EL (cell line): ENCODE data around the gene RSF1.

ENCODE experiments used
- DNase-seq: peaks from one replicate; pipeline ENCODE4 v3.0.0-alpha.2; 2016

The RSF1 gene

DNA sequence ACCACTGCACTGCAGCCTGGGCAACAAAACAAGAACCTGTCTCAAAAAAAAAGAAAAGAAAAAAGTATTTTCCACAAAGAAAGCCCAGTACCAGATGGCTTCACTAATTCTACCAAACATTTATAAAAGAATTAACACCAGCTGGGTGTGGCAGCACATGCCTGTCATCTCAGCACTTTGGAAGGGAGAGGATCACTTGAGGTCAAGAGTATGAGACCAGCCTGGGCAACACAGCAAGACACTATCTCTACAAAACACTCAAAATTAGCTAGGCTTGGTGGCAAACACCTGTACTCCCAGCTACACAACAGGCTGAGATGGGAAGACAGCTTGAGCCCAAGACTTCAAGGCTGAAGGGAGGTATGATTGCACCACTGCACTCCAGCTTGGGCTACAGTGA lies 20.1 kb downstream of the RSF1 start:
- DNase-seq = no peak

DNA sequence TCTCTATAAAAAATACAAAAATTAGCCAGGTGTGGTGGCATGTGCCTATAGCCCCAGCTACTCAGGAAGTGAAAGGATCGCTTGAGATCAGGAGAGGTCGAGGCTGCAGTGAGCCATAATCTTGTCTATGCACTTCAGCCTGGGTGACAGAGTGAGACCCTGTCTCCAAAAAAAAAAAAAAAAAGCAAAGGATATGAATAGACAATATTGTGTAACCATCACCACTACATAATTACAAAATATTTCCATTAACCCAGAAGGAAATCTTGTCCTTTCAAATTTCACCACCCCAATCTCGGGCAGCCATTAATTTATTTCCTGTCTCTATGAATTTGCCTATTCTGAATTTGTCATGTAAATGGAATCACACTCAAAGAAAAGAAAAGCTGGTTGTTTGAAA lies 21.2 kb downstream of the RSF1 start:
- no peak for DNase-seq

DNA sequence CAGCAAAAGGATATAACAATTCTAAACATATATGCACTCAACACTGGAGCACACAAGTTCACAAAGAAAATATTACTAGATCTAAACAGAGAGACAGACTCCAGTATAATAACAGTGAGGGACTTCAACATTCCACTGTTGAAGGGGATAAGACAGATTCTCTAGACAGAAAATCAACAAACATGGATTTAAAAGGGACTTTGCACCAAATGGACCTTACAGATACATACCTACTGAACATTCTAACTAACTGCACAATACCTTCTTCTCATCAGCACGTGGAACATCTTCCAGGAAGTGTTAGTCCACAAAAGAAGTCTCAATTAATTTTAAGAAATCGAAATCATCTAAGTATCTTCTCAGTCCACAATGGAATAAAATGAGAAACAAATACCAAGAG lies 26.6 kb downstream of the RSF1 start:
- no peak for DNase-seq

DNA sequence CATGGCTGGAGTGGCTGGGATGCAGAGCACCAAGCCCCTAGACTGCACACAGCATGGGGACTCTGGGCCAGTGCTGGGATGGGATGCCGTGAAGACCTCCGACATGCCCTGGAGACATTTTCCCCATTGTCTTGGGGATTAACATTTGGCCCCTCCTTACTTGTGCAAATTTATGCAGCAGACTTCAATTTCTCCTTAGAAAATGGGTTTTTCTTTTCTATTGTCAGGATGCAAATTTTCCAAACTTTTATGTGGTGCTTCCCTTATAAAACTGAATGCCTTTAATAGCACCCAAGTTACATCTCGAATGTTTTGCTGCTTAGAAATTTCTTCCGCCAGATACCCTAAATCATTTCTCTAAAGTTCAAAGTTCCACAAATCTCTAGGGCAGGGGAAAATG lies 29.2 kb downstream of the RSF1 start:
- DNase-seq = no peak

DNA sequence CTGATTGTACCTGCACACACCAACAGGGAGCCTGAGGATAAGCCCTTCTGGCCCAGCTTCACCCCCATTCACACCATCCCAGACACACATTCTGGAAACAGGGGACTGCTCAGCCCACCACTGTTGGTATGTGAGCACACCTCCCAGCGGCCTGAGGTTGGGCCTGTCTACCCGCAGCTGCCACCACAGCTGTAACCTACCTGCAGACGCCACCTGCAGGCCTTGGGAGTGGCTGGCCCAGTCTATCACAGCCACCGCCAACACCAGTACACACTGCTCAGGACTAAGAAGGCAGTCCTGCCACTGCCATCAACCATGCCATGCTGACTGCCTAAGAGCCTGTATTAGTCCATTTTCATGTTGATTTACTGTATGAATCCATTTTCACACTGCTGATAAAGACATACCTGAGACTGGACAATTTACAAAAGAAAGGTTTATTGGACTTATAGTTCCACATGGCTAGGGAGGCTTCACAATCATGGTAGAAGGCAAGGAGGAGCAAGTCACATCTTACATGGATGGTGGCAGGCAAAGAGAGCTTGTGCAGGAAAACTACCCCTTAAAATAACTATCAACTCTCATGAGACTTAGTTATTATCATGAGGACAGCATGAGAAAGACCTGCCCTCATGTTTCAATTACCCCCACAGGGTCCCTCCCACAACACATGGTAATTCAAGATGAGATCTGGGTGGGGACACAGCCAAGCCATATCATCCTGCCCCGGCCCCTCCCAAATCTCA lies 30.6 kb downstream of the RSF1 start:
- DNase-seq = no peak

DNA sequence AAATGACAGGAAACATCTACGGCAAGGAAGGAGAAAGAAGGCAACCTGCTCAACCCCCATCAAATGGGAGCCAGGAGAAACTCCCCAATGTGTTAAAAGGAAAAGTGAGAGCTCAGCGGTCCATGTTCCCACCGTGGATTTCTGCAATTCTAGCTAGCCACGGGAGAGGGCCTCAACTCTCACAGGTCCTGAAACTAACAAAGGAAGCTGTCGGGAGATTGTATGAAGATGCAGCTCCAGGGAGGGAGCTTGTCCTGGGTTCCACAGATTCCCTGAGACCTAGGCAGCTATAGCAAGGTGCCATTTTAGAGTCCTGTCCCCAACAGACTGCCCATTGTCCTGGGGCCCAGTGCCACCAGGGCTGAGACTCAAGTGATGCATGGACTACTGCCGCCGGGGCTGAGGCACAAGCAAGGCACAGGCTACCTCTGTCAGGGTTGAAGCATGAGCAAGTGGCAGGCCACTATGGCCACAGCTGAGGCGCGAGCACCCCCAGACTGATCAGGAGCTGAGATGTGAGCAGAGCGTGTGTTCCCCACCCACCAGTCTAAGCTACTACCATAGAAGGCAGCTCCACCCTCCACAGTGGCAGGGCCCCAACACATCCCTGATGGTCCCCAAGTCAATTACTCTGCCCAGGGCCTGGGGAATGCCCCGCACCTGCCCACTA lies 31.3 kb downstream of the RSF1 start:
- no peak for DNase-seq

DNA sequence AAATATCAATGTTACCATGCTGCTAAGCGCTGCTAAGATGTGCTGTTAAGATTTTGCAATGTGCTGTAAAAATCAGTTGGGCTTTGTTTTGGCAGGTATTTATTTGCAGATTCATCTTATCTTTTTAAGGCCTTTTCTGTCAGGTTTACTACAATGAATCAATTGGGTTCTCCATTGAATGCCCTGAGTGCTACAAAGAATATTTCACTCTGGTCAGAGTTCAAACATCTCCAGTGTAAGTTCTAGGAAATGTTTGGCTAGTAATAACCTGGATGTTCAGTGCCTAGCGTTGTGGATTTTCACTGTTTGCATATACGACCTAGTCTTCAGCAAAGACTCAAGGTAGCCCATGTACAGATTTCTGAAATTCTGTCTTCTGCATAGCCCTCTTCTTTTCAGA lies 36.0 kb downstream of the RSF1 start:
- DNase-seq = no peak

DNA sequence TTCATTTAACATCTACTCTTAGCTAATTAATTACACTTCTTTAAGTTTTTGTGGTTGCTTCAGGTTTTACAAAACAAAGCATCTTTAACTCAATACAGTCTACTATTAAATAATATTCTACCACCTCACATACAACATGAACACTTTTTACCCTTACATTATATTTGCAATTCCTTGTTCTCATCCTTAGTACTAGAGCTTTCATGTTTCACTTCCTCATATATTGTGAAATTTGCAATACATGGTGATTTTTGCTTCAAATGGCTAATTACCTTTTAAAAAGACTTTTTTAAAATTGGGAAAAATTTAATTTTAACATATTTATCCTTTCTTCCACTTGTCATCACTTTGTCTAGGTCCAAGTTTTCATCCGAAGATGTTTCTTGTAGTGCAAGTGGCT lies 37.5 kb downstream of the RSF1 start:
- DNase-seq = no peak

DNA sequence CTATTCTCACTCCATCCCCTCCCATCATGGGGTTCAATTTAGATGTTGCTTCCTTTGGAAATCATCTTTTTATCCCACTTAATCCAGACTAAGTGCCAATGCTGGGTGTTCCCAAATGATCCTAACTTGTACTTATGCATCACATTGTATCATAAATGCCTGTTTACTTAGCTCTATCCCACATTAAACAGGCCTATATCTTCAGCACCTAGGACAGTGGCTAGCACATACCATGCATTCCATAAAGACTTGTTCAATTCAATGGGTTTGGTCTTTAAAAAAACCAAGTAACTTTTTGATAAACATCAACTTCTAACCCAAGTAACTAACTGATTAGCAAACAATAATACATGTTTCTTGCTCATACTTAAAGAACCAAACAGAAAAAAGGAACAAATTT lies 40.6 kb downstream of the RSF1 start:
- peak; percentile 50 for DNase-seq

DNA sequence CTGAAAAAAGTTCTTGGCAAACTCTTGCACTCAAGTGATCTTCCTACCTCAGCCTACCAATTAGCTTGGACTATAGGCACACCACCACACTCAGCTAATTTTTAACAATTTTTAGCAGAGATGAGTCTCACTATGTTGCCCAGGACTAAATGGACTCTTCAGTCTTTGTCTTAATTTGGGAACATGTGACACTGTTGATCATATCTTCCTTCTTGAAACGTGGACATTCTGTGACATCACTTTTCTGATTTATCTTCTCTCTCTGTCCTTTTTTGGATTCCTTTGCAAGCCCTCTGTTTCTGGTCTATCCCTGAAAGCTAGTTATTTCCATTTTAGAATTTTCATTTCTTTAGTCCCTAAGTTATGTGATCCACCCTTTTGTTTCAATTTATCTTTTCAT lies 42.0 kb downstream of the RSF1 start:
- no peak for DNase-seq

DNA sequence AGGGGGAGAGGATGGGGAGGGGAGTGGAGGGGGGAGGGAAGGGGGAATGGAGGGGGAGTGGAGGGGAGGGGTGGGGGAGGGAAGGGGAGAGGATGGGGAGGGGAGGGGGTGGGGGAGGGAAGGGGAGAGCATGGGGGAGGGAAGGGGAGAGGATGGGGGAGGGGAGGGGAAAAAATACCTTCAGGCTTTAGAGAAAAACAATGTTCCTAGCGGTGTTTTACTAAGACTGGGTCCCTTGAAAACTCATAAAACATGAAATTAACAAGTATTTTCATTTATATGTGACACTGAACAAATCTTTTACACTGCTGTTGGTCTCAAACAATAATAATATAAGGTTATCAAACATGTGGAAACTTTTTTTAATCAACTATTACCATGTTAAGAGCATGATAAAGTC lies 42.4 kb downstream of the RSF1 start:
- DNase-seq = no peak

GRCh38 chr11:77776455-77776854 lies 44.1 kb downstream of the RSF1 start:
- DNase-seq = peak; percentile 16

DNA sequence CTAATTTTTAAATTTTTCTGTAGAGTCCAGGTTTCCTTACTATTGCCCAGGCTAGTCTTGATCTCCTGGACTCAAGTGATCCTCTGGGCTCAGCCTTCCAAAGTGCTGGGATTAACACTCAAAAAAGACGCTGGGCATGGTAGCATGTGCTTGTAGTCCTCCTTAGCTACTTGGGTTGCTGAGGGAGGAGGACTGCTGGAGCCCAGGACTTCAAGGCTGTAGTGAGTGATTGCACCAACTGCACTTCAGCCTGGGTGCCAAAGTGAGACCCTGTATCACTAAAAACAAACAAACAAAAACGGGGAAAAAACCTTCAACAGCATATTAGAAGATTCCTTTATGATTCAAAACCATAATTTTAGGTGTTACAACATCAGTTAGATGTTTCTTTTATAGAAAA lies 44.6 kb downstream of the RSF1 start:
- no peak for DNase-seq

DNA sequence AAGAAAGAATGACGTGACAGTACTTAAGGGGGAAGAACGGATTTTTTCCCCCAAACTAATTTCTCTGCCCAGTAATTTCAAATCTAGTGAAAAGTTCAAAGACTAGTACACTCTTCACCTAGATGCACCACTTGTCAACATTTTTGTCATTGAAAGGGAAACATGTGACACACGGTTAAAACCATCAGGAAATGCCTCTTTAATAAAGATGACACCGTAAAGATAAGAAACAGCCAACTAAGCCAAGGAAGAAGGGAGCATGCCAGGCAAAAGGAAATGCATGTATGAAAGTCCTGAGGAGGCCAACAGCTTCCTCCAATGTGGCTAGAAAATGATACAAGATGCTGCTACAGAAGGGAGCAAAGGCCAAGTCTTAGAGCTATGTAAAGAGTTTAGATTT lies 49.4 kb downstream of the RSF1 start:
- DNase-seq = peak; percentile 8

DNA sequence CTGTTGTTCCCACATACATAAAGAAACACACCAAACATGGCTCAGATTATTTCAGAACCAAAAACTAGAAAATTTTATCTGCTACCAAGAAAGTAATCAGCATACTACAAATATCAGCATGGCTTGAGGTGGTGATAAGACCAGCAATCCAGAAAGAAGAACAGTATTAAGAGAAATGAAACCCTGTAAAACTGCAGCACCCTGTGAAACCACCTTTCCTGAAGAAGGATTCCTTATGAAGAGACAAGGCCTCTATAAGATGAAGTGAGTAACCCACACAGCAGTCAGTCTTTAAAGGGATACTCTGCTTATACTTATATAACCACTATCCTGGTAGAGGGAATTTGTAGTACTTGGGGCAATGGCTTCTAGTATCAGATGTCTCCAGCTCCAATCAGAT lies 49.9 kb downstream of the RSF1 start:
- DNase-seq = no peak

DNA sequence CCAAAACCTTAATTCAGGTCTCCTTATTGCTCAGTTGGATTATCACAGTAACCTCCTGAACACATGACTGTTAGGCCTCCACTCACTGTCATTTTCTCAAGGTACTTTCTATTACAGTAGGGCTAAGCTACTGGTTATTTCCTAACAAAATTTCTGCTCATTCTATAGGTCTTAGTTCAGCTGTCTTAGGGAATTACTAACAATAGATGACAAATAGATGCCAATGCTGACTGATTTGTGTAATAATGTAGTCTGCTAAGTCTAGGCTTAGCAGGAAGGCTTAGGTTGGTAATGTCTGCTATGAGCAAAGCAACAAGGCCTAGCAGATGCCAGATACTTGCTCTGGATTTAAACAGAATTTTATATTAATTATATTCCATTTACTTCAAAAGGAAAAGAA lies 58.1 kb downstream of the RSF1 start:
- DNase-seq = no peak

GRCh38 chr11:77761491-77761890 lies 59.0 kb downstream of the RSF1 start:
- DNase-seq = no peak

DNA sequence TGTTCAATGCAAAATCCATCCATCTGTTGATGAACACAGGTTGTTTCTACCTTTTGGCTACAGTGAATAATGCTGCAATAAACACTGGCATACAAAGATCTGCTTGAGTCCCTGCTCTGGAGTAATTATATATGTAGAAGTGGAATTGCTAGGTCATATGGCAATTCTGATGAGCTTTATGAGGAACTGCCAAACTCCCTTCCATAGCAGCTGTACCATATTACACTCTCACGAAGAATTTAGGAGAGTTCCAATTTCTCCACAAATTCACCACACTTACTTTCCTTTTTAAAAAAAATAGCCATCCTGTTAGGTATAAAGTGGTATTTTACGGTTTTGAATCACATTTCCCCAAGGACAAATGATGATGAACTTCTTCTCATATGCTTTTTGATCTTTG lies 62.2 kb downstream of the RSF1 start:
- no peak for DNase-seq

DNA sequence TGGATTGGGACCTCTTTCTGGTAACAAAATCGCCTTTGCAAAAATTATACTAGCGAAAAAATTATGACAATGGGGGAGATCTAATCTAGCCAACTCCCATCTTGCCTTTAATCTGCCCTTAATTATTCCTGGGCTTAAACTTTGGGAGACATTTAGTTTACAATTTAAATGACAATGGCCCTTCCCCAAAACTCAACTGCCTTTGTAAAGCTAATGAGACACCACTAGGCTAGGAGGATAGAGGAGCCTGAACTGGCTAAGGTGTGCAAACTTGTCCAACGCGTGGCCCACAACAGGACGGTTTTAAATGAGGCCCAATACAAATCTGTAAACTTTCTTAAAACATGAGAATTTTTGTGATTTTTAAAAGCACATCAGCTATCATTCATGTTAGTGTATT lies 67.3 kb downstream of the RSF1 start:
- no peak for DNase-seq

DNA sequence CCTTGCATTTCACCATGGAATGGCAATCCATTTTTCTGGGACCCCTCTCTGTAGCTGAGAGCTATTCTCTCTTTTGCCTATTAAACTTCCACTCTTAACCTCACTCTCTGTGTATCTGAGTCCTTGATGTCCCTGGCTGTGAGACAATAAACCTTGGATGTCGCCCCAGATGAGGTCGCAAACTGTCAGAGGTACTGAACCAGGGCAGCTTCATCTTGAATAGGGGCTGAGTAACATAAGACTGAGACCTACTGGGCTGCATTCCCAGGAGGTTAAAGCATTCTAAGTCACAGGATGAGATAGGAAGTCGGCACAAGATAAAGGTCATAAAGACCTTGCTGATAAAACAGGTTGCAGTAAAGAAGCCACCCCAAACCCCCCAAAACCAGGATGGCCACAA lies 68.0 kb downstream of the RSF1 start:
- no peak for DNase-seq

DNA sequence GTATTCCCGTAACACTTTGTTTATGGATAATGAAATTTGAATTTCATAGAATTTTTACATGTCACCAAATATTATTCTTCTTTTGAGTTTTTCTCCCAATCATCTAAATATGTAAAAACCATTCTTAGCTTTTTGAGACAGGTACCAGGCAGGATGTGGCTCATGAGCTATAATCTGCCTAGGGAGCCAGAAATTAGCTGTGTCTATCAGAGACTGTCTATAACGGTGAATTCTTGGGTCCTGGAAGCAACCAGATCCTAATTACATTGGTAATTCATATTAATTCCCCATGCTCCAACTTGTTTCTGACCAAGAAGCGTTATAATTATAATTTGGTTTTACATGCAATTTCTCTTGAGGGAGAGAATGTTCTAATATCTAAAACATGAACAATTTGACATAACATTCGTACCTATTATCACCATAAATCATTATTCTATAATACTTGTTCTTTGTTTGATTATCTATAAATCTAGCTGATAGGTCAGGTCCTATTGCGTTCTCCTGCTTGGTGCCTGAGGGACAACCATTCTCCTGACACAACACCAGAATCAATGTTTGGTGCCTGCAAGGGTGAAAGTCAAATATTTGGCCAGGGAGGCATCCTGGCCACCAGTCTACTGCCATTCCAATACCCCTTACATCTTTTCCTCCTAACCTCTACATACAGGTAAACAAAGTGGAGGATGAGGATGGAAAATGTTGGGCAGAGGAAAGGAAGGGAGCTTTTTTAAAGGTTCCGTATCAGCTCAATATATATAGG lies 69.9 kb downstream of the RSF1 start:
- no peak for DNase-seq

DNA sequence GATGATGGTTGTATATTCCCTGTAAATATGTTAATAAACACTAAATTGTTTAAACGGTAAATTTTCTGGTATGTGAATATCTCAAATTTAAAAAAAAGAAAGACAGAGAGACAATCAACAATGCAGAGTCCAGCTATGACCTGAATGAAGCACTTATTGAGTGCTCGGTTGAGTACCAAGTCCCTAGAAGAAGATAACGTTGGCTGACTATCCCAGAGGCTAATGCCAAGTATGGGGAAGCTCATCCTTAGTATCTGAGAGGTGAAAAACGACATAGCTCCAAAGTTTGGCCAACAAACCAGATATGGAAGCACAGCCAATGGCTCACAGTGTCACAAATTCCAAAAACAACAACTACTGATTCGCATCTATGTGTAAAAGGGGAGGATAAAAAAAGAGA lies 71.3 kb downstream of the RSF1 start:
- no peak for DNase-seq

- no peak for DNase-seq
These were observed 72.3 kb downstream of the RSF1 start for GRCh38 chr11:77748266-77748665.

GRCh38 chr11:77747381-77747969 lies 73.0 kb downstream of the RSF1 start:
- DNase-seq = peak; percentile 23
